HL-60/S4 treated with phorbol 12-myristate 13-acetate at 8.2 ng/mL for 4 days and 3 days (cell line): ENCODE results near the gene COX4I1.

Source experiments
- in situ Hi-C: fragments of 300-500 bp; cut with MboI; formaldehyde crosslinking; loops from 2 replicates; pipeline ENCODE4 v1.15.0; 2022; ENCODE audit warnings: low sequenced_read_pairs

Gene COX4I1

DNA sequence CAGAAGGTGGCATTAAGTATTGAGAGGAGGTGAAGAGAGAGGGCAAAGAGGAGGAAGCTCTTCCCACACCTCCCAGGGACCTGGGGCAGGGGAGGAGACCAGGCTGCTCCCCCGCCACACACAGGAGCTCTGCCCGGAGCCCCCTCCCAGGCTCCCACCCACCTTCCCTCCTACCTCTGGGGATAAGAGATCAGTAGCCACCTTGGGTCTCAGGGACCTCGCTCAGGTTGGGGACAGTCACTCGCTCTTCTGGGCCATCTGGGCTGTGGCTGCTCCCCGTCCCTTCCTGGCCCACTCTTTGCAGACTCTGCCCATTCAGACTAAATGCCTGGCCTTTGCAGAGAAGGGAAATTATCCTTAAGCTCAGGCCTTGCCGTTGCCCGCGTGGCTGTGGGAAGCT, 33.7 kb upstream of the COX4I1 start:
- in situ Hi-C loops: no loop called here

- in situ Hi-C loops: no loop called here
Observed at GRCh38 chr16:85767531-85767930, 32.0 kb upstream of the COX4I1 start.

GRCh38 chr16:85768199-85768598, 31.3 kb upstream of the COX4I1 start:
- in situ Hi-C loops: no loop called here

DNA sequence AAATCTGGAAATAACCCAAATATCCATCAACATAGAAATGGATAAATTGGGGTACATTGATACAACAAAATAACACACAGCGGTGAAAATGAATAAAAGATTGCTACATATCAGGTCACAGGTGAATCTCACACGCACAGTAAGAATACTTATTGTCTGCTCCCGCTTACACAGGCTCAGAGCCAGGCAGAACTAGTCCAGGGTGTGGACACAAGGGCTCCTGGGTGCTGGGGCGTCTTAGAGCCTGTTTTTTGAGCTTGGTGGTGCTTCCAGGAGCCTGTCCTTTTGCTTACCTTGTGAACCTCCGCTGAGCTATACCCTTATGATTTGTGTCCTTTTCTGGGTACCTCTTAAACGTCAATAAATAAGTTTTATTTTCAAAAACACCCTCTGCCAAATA, 28.8 kb upstream of the COX4I1 start:
- in situ Hi-C loops: no loop called here

DNA sequence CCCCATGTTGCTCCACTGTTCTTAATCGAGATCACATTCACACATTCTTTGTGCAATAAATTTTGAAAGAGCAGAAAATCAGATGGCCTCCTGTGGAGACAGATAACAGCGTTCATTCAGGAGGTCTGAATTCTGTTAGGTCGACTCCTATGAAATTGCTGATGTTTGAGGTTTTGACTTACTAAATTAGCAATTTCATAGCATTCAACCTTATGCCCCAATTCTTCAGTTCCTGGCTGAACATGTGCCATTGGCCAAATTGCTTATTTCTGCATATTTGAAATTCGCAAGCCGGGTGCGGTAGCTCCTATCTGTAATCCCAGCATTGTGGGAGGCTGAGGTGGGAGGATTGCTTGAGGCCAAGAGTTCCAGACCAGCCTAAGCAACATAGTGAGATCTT, 26.5 kb upstream of the COX4I1 start:
- in situ Hi-C loops: no loop called here

DNA sequence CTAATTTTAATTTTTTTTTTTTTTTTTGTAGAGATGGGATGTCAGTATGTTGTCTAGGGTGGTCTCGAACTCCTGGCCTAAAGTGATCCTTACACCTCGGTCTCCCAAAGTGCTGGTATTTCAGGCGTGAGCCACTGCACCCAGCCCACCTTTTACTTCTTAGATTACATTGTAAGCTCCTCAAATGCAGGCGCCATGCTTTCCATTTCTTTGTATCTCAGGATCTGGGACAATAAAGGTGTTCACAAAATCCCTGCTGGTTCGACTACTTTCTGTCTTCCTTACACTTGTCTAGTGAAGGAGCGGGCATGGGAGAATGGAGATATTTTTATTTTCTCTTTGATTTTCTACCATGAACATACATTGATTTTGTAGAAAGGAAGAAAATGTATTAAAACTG, 25.4 kb upstream of the COX4I1 start:
- in situ Hi-C loops: no loop called here

GRCh38 chr16:85774811-85775210, 24.7 kb upstream of the COX4I1 start:
- in situ Hi-C loops: no loop called here

- in situ Hi-C loops: no loop called here
Observed at GRCh38 chr16:85777583-85778310, 21.7 kb upstream of the COX4I1 start.

DNA sequence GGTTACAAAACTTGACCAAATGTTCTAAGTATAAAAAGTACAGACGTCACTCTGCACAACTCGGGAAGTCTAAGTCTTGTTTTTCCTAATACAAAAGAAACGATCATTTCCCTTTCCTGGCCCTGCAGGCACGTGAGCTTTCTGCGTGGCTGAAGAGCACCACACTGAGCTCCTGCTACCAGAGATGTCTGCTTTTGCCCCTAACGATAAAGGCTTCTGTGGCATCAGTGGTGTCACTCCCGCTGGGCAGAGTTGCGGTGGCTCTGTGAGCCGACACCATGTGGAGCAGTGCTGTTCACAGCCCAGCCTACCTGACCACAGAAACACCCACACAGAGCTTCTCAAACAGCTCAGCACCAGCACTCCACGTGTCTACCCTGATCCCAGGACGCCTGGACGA, 20.6 kb upstream of the COX4I1 start:
- in situ Hi-C loops: no loop called here

DNA sequence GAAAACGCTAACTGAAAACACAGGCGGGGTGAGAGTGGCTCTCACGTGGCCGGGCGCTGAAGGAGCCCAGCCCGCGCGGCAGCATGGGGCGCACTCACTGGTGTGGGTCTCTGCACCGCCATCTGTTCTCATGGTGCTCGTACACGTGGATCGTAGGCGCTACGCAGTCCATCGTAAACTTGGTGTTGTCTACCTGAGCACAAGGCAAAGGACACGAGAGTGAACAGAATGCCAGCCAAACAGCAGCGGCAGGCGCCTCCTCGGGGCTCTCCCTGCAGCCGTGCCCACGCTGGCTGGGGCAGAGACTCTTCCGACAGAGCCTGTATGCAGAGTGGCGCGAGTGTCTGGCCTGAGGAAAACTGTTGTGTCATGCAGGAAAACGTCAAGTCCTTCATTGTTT, 19.2 kb upstream of the COX4I1 start:
- in situ Hi-C loops: no loop called here

GRCh38 chr16:85781156-85781555, 18.3 kb upstream of the COX4I1 start:
- in situ Hi-C loops: no loop called here

DNA sequence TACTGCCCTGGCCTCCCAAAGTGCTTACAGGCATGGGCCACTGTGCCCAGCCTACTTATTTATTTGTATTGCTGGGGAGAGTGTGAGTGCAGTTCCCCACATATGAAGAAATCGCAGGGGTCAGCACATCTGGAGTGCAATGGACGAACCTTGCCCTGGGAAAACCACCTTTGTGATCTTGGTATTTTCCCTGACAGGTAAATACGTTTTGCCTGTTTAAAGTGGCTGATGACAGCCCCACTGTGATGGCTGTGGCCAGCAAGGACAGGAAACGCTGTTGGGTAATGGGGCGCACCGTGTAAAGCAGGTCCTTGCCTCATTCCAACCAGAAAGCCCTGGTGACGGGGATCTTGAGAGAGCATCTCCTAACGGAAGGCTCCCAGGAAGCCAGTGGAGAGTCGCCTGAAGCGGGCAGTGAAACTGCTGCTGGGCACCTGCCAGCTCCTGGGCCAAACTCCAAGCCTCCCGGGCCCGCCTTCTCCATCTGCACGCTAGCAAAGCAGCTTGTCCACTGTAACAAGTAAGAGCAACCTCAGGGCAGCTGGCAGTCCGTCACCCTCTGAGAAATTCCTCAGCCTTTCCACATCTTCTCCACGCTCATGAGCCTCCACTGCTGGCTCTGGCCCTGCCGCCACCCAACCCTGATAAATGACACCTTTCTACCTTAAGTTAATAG, 17.7 kb upstream of the COX4I1 start:
- in situ Hi-C loops: no loop called here

DNA sequence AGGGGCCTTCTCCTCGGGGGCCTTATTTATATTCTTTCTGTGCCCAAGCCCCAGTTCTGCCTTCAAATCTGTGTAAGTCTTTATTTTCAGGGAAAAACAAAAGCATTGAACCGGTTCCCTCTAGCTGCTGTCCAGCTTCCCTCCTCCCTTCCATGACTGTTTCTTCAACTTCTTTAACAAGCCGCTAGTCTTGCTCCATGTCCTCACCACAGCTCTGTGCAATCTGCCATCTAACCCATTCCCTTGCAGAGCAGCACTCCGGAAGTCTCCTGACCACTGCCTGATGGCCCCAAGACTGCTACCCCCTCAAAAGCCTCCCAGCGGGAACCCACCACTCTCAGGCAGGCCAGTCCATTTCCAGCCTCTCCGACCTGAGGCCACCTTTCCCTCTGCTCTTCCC, 17.0 kb upstream of the COX4I1 start:
- in situ Hi-C loops: no loop called here

GRCh38 chr16:85783441-85783840, 16.1 kb upstream of the COX4I1 start:
- in situ Hi-C loops: no loop called here

DNA sequence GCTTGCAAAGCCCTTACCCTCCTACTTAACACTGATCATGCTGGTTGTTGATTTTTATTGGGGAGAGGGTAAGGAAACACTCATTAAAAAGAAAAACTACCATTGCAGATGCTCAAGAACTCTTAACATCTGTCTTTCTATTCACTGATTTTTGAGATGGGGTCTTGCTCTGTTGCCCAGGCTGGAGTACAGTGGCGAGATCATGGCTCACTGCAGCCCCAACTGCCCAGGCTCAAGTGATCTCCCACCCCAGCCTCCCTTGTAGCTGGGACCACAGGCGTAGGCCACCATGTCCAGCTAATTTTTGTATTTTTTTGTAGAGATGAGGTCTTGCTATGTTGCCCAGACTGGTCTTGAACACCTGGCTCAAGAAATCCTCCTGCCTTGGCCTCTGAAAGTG, 14.7 kb upstream of the COX4I1 start:
- in situ Hi-C loops: no loop called here

- in situ Hi-C loops: no loop called here
Observed at GRCh38 chr16:85785927-85786326, 13.6 kb upstream of the COX4I1 start.

DNA sequence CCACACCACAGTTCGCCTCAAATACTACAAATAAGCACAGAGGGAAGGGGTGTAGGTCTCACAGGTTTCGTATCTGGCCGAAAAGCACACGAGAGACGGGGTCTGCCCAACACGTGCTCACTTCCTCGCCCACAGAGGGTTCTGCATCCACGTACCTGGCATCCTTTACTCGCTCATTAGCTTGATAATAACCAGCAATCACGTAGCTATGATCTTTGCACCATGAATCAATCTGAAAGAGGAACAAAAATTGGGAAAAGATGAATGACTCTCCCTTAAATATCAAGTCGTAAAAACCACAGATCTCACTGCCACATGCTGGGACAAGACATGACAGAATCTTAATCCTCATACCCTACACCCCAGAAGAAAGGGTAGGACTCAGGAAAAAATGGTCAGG, 10.7 kb upstream of the COX4I1 start:
- in situ Hi-C loops: no loop called here

DNA sequence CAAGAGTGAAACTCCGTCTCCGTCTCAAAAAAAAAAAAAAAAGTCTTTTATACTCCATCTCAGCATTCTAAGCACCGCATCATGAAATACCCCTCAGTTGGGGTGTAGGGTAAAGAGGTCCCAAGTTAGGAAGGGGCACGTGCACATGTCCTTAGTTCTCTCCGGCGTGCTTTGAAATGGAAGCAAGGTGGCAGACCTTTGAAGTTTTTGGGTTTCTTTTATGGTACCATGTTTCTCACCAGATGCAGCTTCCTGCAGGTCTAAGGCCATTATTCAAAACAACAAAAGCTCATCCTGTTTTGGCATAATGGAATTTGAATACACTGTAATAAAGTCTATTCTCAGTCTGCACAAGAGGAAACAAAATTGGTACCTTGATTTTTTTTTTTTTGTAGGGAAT, 9.7 kb upstream of the COX4I1 start:
- in situ Hi-C loops: no loop called here

DNA sequence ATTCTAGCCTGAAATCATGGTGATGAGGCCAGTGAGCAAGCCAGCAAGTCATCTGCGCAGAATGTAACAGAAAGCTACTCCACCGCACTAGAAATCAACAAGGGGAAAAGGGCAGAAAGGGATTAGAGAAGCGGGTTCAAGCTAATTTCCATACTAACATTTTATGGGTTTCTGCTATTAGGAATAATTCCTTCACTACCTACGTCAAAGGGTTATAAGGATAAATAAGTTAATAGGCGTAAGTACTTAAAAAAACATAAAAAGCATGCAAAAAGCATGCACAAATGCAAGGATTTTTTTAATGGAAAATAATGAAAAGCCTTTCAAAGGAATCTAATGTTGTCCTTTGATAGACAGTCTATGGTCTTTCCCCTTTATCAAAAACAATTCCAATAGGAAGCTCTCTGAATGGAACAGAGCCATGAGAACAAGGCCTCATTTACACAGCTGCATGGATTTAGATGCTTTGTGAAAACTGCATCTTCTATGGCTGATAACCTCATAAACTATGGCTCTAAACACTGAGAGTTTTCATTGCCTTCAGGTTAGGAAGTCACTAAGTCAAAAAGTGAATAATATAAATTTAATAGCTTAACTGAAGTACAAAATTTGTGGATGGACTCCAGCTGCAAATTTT, 5.7 kb upstream of the COX4I1 start:
- in situ Hi-C loops: no loop called here

GRCh38 chr16:85794696-85795095, 4.8 kb upstream of the COX4I1 start:
- in situ Hi-C loops: no loop called here

DNA sequence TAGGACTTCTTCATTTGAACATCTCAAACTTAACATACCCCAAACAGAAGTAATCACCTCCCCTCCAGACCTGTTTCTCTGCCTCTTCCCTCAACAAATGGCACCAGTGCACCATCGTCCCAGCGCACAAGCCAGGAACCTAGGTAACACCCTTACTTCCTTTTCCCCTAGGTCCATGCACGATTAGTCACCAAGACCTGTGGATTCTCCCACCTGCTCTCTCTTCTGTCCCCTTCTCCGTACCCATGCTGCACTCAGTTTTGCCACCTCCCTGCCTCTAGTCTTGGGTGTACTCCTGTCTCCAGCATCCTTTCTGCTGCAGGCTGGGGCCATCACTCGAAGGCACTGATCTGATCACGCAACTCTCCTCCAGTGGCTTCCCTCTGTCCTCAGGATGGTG, 3.3 kb upstream of the COX4I1 start:
- in situ Hi-C loops: no loop called here

GRCh38 chr16:85796599-85796998, 2.9 kb upstream of the COX4I1 start:
- in situ Hi-C loops: no loop called here
